Activated CD8-positive, alpha-beta memory T cell treated with anti-CD3 and anti-CD28 coated beads for 36 hours (primary cell): ENCODE data around the gene ZNF134. TPM values are rescaled to one million over a fixed set of nuclear protein-coding genes. Genes with fewer than 3 reads are reported as not detected.

ENCODE experiments used
- CTCF ChIA-PET: fragments of 350-600 bp; sonication (Branson Sonifier 250); formaldehyde crosslinking; loops from one replicate; lab custom pipeline; 2021; ENCODE audit warnings: antibody characterized with exemption; lab: Charles Lee
- POLR2A ChIA-PET: fragments of 350-600 bp; sonication (Branson Sonifier 250); formaldehyde crosslinking; loops from one replicate; lab custom pipeline; 2021; ENCODE audit warnings: antibody characterized with exemption; lab: Charles Lee
- total RNA-seq, 2 experiments: library from RNA; stranded (reverse); gene quantifications; one replicate each; pipeline ENCODE4 v1.2.3, GENCODE V29; 2021

Gene ZNF134
- total RNA-seq, 2 experiments from 2014 or later = 15.9 to 16.9 TPM

DNA sequence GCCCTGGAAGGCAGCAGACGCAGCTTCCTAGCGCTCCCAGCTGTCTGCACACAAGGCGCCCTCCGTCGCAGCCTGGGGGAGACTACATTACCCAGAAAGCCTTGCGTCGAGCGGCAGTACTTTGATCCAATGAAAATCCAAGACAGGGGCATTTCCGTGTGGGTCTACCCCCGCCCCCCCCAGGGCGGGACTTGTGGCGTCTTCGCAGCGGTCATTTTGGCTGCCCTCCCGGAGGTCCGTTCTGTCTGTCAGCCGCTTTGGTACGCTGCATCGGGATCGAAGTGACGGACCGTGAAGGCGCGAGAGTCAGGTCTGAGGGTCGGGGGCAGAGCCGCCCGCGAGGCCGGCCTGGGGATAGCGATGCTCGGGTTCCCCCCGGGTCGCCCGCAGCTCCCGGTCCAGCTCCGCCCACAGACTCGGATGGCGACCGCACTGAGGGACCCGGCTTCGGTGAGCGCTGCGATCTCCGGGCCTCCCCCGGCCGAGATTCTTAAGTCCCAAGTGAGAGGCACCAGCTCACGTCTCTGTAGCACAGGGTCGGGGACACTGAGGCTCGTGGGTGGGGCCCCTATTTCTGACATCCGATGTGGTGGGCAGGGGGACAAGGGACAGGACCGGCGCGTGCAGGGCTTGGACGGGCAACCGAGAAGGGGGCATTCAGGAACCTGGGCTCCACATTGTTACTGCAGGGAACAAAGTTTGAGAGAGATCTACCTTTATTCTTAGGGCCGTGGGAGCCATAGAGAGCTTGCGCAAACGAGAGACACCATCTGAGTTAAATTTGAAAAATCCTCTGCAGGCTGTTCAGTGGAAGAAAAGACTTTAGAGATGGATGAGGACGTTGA lies 19.2 kb downstream of the ZNF134 start, which contains the start of gene ZNF211:
ZNF211 (plus strand) TSS at position 182 of the 845 bp plus-strand sequence; CDS start at position 361, 179 bp downstream.
- ChIA-PET CTCF (interaction anchor here (2.2 kb wide), 1 partner anchor 49 kb away, joined by 4 read pairs; the partner anchor contains the start of gene ZNF551), POLR2A (interaction anchor here (0.6 to 1.5 kb wide), 4 partner anchors 10 to 512 kb away, joined by 3 read pairs; partner anchors contain the start of genes ZNF154 and ZNF551)

DNA sequence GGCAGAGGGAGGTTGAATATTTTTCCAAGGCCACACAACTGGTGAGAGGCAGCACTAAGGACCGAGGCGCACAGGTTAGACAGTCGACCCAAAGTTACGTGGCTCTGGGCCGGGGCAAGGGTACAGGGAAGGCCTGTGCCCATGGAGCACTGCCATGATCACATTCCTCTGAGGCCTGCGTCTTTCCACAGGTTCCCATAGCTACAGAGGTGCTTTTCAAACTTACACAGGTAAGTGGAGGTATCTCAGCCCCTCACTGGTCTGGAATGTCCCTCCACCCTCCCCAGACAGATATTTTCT lies 19.7 kb downstream of the ZNF134 start:
- ChIA-PET CTCF (interaction anchor here (2.2 kb wide), 1 partner anchor 48 kb away, joined by 4 read pairs; the partner anchor contains the start of gene ZNF551), POLR2A (interaction anchor here (0.6 to 1.5 kb wide), 3 partner anchors 10 to 512 kb away, joined by 3 read pairs; partner anchors contain the start of gene ZNF551)

DNA sequence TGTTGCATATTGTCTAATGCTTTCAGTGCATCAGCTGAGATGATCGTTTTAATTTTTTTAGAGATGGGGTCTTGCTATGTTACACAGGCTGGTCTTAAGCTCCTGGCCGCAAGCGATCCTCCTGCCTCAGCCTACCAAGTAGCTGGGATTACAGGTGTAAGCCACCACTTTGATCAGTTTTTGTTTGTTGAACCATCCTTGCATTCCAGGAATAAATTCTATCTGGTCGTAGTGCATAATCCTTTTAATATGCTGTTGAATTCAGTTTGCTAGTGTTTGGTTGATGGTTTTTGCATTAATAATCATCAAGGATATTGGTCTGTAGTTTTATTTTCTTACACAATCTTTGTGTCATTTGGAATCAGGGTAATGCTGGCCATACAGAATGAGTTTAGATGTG lies 23.3 kb downstream of the ZNF134 start:
- ChIA-PET CTCF (no interaction called here), POLR2A (no interaction called here)

DNA sequence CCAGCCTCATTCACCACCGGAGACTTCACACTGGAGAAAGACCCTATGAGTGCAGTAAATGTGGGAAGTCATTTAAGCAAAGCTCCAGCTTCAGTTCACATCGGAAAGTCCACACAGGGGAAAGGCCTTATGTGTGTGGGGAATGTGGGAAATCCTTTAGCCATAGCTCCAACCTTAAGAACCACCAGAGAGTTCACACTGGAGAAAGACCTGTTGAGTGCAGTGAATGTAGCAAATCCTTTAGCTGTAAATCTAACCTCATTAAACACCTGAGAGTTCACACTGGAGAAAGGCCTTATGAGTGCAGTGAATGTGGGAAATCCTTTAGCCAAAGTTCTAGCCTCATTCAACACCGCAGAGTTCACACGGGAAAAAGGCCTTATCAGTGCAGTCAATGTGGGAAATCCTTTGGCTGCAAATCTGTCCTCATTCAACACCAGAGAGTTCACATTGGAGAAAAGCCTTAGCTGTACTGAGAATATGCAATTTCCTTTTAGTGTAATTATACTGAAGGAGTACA lies 27.7 kb downstream of the ZNF134 start:
- CTCF ChIA-PET = interaction anchor here (1.1 kb wide), 1 partner anchor 12 kb away, joined by 4 read pairs; no protein-coding TSS in a partner anchor
- POLR2A ChIA-PET = no interaction called here

DNA sequence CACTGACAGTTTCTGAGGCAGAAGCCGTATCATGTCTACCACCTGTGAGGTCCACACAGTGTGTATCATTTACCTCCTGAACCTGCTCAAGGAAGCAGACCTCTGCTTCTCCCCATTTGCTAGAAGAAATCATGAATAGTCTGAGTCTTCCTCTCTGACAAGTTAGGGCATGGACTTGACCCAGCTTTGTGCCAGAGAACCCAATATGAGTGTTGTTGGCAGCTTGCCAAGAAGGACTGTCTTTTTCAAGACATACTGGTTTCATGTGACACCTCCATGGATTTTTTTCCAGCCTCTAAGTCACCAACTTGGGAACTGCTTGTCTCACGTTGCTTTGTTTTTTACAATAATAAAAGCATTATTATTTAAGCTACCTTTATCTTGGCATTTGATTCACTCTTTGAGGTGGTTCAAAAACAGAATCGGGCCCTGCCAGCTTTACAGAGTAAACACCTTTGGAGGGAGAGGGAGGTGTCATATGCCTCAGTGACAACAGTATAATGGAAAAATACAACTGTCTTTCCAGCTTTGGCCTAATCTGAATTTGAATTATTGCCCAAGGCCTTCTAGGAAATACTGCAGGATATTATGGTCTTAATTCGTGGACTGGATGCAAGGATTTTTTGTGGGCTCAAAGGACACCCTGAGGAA lies 28.5 kb downstream of the ZNF134 start:
- ChIA-PET CTCF (interaction anchor here (0.6 to 1.1 kb wide), 2 partner anchors 13 to 229 kb away, joined by 4 read pairs; no protein-coding TSS in a partner anchor), POLR2A (no interaction called here)

DNA sequence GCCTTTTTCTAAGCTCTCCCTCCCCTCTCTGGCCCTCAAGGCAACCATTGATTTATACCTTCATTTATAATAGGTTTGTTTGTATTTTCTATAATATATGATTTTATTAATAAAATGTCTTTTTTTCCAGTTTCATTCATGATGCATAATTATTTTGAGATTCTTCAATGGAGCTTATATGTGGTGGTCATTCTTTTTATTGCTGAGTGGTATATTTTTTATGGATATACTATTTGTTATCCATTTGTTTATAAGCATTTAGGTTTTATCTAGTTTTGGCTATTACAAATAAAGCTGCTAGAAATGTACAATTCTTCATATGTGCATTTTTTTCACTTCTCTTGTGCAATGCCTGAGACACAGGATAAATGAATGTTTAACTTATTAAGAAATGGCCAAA lies 29.7 kb downstream of the ZNF134 start:
- ChIA-PET CTCF (no interaction called here), POLR2A (no interaction called here)

DNA sequence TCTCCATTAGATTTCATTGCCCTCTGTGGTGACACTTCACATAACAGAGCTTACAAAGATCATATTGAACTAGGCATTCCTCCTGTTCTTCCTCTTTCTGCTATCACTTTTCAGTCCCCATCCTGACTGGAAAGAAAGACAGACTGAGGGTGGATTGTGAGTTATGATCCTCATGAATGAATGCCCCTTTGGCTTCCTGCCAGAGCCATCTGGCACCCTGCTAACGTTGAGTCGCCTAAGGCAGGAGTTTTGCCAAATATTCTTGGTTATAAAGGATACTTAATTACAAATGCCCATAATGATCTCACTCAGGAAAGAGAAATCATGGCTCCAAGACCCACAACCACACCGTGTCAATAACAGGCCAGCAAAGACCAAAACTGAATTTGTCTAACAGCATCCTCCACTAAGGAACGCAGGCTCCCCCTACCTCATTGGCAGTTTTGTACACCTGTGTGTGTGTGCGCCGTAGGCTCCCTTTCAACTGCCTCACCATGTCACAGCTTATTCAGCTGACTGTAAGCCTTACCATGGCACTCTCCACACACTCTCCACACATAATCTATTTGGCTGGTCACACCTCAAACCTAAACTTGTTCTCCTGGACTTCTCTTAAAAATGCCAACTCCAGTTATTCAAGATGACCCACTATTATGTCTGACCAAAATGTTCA lies 34.4 kb downstream of the ZNF134 start:
- CTCF ChIA-PET = no interaction called here
- POLR2A ChIA-PET = no interaction called here

DNA sequence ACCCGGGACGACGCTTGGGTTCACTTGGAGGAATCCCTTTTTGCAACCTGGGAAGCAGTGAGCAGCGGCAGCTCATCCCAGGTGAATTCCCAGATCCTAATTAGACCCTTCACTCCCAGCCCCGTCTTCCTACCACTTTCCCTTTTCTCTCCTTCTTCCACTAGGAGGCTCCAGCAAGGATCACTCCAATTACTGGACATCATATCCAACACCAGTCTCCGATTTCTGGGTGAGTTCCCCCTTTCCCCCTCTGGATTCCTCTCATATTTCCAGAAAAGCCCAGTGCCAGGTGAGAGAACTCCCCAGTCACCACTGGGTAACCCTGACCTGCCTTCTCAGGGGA lies 37.6 kb downstream of the ZNF134 start:
- CTCF ChIA-PET = no interaction called here
- POLR2A ChIA-PET = no interaction called here

DNA sequence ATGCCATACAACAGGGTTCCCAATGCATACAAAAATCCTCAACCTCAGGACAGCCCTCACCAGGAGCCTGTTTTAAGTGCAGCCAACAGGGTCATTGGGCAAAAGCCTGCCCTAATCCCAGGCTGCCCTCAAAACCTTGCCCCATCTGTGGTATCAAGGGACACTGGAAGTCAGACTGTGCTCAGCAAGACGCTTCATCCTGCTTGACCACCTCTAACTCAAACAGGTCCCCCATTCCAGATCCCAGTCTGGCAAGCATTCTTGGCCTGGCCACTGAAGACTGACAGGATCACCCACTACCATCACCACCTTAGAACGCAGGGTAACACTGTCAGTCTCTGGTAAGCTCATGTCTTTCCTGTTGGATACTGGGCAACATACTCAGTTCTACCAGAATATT lies 39.6 kb downstream of the ZNF134 start:
- CTCF ChIA-PET = no interaction called here

DNA sequence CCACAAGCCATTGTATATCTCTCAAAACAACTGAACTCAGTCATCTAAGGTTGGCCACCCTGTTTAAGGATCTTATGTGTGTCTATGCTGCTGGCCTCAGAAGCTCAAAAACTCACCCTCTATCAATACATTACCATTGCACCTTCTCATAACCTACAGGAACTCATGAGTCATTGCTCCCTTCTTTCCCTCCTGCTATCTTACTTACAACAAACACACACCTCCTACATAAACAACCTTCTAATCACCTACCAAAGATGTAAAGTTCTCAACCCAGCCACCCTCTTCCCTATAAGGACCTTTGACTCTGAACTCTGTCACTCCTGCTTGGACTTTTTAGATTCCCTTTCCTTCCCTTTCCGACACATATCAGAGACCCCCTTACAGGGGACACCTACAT lies 41.4 kb downstream of the ZNF134 start:
- CTCF ChIA-PET = no interaction called here
- POLR2A ChIA-PET = no interaction called here

More for the DNA sequence above, 39.6 kb downstream of the ZNF134 start:
- POLR2A ChIA-PET = no interaction called here

DNA sequence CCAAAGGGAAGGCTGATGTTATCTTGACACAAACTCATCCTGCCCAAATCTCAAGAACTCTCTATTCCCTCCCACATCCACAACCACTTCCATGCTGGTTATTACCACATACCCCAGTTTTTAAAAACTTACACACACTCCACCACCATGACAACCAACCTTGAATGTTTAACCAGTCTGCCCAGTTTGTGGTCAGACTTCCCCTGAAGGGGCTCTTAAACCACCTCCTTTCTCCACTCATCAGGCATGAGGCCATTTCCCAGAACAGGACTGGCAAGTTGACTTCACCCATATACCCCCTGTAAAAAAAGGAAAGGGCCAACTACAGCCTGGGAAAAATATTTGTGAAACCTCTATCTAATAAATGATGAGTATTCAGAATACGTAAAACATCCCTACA lies 42.3 kb downstream of the ZNF134 start:
- POLR2A ChIA-PET = no interaction called here
- CTCF ChIA-PET = no interaction called here

DNA sequence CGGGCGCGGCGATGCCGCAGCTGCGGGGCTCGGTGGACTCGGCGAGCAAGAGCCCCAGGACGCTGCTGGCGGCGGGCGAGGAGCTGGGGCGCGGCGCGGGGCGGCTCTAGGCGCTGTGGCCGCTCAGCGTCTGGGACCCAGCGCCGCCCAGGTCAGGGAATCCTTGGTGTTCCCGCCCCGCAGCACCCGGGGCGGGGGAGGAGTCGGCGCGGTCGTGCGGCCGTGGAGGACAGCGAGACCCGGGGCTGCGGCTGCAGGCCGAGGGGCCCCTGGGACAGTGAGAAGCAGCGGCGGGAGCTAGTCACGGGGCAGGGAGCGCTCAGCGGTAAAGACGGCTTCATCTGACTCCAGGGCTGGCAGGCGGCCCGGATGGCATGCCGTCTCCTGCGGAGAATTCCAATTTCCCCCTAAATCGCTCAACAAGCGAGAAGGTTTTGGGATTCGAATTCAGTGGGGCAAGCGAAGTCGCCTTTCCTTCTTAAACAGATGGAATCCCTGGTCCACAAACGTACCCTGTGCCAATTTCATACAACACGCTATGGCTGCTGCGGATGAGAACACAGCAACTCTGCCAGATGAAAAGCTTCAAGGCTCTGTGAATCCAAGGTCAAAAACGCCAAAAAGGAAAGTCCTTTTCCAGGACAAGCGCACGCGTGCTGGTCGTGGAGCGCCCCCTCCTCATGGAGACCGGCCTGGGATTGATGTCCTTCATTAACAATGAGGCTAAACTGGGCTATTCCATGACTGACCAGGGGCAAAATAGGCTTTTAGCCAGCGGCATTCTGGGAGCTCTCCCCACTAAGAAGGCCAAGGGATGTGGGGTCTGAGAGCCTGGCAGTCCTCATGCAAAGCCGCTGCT lies 50.5 kb downstream of the ZNF134 start:
- ChIA-PET POLR2A (interaction anchor here (0.5 to 0.6 kb wide), 2 partner anchors 252 to 381 kb away, joined by 3 read pairs; no protein-coding TSS in a partner anchor), CTCF (no interaction called here)

DNA sequence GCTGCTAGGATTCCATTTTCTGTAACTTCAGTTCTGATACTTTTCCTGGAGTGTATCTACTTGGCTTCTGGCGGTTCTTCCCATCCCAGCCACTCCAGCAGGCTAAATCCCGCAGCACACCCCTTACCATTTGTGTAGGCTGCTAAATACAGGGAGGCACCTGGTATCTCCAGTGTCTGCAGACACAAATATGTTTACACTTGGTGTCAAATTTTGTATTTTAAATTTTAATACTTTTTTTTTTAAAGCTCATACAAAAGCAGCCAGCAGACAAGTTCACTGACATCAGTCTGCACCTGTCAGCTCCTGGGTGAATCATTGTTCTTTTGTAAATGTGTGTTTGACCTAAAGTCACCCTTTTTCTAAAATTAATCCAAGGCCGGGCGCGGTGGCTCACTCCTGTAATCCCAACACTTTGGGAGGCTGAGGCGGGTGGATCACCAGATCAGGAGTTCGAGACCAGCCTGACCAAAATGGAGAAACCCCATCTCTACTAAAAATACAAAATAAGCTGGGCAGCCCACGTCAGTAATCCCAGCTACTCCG lies 51.3 kb downstream of the ZNF134 start:
- CTCF ChIA-PET = no interaction called here
- POLR2A ChIA-PET = no interaction called here

DNA sequence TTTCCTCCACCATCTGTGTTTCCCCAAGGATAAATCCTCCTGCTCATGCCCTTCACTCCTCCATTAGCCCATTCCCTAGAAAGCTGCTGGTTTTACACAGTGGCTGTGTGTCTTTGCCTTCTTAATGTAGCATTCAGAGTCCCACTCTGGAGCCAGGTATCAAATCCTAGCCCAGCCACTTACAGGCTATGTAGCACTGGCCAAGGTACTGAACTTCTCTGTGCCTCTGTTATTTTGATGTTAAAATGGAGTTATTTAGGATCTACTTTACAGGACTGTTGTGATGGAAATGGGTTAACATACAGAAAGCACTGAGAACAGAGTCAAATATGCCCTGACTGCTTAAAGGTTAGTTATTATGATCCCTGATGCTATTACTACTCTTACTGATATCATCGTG lies 53.2 kb downstream of the ZNF134 start:
- CTCF ChIA-PET = no interaction called here
- POLR2A ChIA-PET = no interaction called here

DNA sequence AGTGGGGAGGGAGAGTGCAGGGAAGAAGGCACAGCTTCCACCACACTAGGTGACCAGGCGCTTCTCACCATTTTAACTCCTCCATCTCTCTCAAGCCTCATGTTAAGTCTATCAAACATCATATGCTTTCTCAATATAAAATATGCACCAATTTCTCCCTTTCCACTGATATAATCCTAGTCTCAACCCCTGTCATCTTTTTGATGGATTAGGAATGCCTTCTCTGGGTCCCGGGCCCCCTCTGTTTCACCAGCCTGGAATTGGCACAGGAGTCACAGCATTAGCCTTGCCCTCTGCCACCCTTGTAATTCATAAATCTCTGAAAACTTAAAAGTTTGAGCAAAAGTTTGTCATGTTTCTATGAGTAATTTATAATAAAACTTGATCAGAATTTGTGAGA lies 54.6 kb downstream of the ZNF134 start, which contains the start of gene ZSCAN4:
ZSCAN4 (plus strand) TSS at position 301 of the 400 bp plus-strand sequence. CDS start 7,211 bp downstream, outside the sequence.
- ChIA-PET CTCF (no interaction called here), POLR2A (no interaction called here)

DNA sequence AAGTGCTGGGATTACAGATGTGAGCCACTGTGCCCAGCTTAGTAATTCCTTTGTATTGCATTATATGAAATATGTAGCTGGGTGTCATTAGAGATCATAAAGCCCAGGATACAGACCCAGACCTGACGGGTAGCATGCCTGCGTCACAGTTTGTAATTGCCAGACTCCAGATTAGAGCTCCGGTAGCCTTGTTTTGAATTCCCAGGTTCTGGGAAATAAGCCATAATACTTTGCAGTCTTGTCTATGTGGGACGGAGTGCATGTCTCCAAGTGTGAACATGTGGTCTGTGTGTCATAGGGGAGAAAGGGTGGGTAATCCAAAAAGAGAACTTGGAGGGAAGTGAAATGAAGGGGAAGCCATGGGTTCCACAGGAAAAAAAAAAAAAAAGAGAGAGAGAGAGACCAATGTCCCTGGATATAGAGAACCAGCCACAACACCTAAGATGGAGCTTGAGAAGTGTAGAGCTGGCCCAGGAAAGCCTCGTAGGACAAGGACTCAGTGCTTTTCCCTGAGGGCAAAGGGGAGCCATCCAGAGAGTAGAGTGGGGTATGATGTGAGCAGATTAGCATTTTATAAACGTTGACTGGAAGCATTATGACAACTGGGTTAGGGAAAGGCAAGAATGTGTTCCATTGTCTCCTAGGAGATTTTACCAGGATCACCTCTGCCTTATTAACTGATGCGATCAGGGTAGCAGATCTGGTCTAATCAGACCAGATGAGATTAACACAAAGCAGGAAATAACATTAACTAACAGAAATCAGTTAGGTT lies 57.3 kb downstream of the ZNF134 start:
- ChIA-PET CTCF (interaction anchor here (0.6 to 0.7 kb wide), 2 partner anchors 30 to 254 kb away, joined by 4 read pairs; no protein-coding TSS in a partner anchor), POLR2A (no interaction called here)

DNA sequence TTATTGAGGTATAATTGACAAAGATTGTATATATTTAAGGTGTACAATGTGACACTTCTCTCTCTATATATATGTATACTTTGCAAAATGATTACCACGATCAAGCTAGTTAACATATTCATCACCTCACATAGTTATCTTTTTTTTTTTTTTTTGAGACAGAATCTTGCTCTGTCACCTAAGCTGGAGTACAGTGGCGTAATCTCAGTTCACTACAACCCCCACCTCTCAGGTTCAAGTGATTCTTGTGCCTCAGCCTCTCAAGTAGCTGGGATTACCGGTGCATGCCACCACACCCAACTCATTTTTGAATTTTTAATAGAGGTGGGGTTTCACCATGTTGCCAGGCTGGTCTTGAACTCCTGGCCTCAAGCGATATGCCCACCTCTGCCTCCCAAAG lies 58.4 kb downstream of the ZNF134 start:
- ChIA-PET CTCF (no interaction called here), POLR2A (no interaction called here)
